ENCODE results near the gene GTF2A2.
"Not testable (repeated sequence)": the region's sequence is repeated elsewhere in the genome, so short reads cannot be mapped to it uniquely, and the experiment has no call there.

Gene GTF2A2

DNA sequence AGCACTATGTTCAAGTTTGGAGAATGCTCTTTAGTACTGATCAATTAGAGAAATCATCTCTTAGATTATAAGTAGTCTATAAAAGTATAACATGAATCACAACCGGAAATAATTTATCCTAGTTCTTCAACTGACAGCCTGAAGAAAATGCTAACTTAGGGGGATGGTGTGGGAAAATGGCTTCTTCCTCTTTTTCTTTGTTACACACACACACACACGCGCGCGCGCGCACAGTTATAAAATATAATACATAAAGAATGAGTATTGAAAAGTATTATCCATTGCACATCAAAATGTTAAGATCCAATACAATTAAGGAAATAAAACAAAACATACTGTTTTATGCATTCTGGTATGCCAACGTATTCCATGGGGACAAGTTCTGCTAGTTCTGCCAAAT is 11.2 kb upstream of the GTF2A2 start:
- DNase-seq, result no peak

GRCh38 chr15:59662260-59662659 is 4.9 kb upstream of the GTF2A2 start:
- DNase-seq, result no peak

DNA sequence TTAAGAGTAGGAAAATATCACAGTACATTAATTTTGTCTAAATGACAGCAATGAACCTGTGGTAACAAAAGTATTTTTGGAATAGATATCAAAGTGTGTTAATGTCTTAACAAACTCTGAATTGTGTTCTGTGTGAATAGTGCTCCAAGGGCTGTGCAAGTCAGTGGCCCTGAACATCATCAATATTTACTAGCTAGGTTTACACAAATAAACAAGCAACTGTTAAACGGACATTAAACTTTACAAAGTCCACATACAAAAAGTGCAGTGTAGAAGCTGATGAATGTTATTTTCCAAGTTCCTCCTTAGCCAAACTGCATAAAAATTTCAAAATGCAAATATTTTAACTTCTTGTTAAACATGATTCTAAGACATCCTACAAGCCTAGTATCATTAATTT is 2.1 kb upstream of the GTF2A2 start:
- no peak for DNase-seq

DNA sequence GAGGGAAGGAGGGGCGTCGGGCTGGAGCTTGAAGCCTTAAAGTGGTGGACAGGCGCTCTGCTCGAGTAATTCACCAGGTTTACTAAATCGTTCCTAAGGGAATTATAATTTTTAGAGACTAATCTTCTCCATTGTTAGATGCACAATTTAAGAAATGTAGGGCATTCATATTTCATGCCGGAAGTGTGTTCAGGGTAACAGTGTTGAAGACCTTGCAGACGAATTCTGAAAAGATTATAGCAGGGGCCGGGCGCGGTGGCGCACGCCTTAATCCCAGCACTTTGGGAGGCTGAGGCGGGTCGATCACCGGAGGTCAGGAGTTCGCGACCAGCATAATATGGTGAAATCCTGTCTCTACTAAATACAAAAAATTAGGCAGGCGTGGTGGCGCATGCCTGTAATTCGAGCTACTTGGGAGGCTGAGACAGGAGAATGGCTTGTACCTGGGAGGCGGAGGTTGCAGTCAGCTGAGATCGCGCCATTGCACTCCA is 365 bp upstream of the GTF2A2 start:
- DNase-seq, result no peak

DNA sequence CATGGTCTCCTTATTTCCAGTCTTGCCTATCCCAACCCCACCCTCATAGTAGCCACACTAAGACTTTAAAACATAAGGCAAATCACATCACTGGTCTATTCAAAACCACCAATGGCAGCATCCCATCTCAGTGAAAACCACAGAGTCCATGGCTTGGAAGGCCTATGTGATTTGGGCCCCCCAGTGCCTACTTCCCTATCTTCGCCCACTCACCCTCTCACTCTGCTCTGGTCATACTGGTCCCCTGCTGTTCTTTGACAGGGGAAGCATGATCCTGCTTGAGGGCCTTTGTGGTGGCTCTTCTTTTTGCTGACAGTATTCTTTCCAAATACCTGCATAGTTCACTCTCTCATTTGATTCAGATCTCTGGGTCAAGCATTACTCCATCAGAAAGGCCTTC is 3.3 kb downstream of the GTF2A2 start:
- no peak for DNase-seq

- DNase-seq, result no peak
Observed at GRCh38 chr15:59649603-59650002, 7.7 kb downstream of the GTF2A2 start.

- no peak for DNase-seq
Observed at GRCh38 chr15:59647085-59647484, 10.2 kb downstream of the GTF2A2 start.

DNA sequence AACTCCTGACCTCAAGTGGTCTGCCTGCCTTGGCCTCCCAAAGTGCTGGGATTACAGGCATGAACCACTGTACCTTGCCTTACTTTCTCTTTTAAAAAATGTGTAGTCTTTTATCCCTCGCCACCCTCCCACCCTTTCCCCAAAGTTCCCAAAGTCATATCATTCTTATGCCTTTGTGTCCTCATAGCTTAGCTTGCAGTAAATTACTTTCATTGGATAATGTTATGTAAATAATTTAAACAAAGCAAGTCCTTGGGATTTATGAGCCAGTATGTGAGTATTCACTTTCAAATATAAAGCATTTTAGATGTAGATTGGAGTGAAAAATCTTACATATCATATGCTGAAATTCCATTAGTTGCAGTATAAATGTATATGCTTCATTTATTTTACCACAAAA is 11.0 kb downstream of the GTF2A2 start:
- DNase-seq, result no peak

DNA sequence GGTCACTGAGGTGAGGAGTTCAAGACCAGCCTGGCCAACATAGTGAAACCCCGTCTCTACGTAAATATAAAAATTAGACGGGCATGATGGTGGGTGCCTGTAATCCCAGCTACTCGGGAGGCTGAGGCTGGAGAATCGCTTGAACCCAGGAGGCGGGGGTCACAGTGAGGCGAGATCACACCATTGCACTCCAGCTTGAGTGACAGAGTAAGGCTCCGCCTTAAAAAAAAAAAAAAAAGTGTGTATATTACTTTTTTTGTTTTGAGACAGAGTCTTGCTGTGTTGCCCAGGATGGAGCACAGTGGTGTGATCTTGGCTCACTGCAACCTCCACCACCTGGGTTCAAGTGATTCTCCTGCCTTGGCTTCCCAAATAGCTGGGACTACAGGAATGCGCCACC is 11.5 kb downstream of the GTF2A2 start:
- DNase-seq, result not testable (repeated sequence)

- no peak for DNase-seq
Observed at GRCh38 chr15:59644756-59645155, 12.6 kb downstream of the GTF2A2 start.

- DNase-seq, result no peak
Observed at GRCh38 chr15:59642351-59642750, 15.0 kb downstream of the GTF2A2 start.

DNA sequence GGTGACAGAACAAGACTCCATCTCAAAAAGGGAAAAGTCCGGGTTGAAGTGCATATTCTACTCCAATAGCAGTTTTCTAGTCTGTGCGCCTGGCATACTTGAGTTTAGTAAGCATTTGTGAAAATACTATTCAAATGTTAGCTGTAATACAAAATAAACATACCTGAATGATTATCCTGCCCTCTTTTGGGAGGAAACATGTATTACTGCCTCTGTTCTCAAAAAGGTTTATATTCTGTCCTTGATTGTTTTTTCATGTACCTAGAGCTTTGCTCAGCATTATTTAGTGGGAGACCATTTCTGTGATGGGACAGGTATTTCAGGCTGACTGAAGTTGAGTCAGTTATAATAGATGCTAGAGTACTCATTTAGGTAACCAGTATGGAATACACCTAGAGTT is 19.8 kb downstream of the GTF2A2 start:
- not testable (repeated sequence) for DNase-seq

DNA sequence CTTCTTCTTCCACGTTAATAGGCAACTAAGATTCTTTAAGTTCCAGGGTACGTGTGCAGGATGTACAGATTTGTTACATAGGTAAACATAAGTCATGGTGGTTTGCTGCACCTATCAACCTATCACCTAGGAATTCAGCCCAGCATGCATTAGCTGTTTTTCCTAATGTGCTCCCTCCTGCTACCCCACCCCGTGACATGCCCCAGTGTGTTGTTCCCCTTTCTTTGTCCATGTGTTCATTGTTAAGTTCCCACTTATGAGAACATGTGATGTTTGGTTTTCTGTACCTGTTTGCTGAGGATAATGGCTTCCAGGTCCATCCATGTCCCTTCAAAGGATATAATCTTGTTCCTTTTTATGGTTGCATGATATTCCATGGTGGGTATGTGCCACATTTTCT is 21.1 kb downstream of the GTF2A2 start:
- no peak for DNase-seq

GRCh38 chr15:59632714-59633113 is 24.6 kb downstream of the GTF2A2 start:
- no peak for DNase-seq

GRCh38 chr15:59622289-59622688 is 35.0 kb downstream of the GTF2A2 start:
- DNase-seq, result no peak

- no peak for DNase-seq
Observed at GRCh38 chr15:59618406-59618805, 38.9 kb downstream of the GTF2A2 start.

- DNase-seq, result no peak
Observed at GRCh38 chr15:59616379-59616778, 40.9 kb downstream of the GTF2A2 start.

- DNase-seq, result no peak
Observed at GRCh38 chr15:59615661-59616060, 41.7 kb downstream of the GTF2A2 start.

DNA sequence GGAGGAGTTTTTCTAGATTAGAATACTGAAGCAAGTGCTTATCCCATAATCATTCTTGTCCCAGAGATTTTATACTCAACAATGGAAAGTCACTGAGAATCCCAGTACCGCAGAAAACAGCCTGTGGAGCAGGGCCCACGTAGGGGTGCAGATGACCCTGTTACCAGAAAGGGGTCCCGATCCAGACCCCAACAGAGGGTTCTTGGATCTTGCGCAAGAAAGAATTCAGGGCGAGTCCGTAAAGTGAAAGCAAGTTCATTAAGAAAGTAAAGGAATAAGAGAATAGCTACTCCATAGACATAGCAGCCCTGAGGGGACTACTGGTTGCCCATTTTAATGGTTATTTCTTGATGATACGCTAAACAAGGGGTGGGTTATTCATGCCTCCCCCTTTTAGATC is 43.2 kb downstream of the GTF2A2 start:
- no peak for DNase-seq

GRCh38 chr15:59611276-59612260 is 45.7 kb downstream of the GTF2A2 start, which contains the start of gene GCNT3:
TSS of gene GCNT3 (plus strand) at chr15:59611783. CDS start at chr15:59618239, 6,456 bp downstream.
- DNase-seq, result no peak

DNA sequence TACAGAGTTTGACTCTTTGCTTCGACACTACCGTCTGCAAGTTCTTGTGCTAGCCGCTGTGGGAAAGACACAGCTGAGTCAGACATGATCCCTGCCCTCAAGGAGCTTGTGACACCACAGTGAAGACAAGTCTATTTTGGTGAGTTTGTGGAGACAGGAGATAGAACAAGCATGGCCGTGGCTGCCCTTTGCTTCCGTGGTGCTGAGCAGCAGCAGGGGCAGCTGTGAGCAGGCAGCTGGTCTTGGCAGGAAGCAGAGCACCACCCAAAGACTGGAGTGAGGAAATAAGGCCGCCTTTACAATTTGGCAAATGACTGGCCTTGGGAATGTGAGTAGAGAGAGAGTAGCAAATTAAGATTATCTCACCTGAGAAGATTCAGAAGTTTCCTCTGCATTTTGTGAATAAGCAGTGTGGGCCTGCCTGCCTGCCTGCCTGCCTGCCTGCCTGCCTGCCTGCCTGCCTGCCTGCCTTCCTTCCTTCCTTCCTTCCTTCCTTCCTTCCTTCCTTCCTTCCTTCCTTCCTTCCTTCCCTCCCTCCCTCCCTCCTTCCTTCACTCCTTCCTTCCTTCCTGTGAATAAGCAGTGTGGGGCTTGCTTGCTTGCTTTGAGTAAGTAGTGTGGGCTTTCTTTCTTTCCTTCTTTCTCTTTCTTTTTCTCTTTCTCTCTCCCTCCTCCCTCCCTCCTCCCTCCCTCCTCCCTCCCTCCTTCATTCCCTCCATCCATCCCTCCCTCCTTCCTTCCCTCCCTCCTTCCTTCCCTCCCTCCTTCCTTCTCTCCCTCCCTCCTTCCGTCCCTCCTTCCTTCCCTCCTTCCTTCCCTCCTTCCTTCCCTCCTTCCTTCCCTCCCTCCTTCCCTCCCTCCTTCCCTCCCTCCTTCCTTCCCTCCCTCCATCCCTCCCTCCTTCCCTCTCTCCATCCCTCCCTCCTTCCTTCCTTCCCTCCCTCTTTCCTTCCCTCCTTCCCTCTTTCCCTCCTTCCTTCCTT is 47.3 kb downstream of the GTF2A2 start:
- DNase-seq, result no peak

DNA sequence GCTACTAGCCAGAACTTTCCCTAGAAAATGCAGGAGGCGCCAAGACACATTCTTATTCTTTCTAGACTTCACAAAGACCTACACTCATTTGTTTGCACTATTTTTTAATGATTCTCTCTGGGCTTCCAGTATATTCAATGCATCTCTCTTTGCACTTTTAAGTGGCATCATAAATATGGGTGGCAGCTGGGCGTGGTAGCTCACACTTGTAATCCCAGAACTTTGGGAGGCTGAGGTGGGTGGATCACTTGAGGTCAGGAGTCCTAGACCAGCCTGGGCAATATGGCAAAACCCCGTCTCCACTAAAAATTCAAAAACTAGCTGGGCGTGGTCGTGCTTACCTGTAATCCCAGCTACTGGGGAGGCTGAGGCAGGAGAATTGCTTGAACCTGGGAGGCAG is 51.3 kb downstream of the GTF2A2 start:
- no peak for DNase-seq

- DNase-seq, result no peak
Observed at GRCh38 chr15:59598461-59598860, 58.9 kb downstream of the GTF2A2 start.

Measured in central memory CD4-positive, alpha-beta T cell (primary cell).